Ovary (tissue), 3 donors: ENCODE results near the gene MAB21L3.

Experiments
- CTCF ChIP-seq, 3 donors: fragments of 450-650 bp in 2 of 3; fragments of 200-600 bp in 1 of 3; IDR thresholded peaks; one replicate each; pipeline versions ENCODE4 v1.5.1 to v1.8.0; 2016 to 2022; ENCODE audit warnings: antibody characterized with exemption in 3 of 3, mild to moderate bottlenecking in 1 of 3
- EP300 ChIP-seq: sonication (generic); formaldehyde crosslinking; IDR thresholded peaks from one replicate; pipeline ENCODE4 v1.6.1; 2017; ENCODE audit warnings: antibody characterized with exemption
- POLR2A ChIP-seq: fragments of 450-650 bp; IDR thresholded peaks from one replicate; pipeline ENCODE4 v1.6.1; 2017; ENCODE audit warnings: antibody characterized with exemption, mild to moderate bottlenecking, moderate library complexity
- donor health status: DM: no; HTN: no; CAD: no.

GRCh38 chr1:116096013-116096618 is 15.1 kb upstream of the MAB21L3 start:
- TF ChIP-seq CTCF (IDR thresholded peaks at IDR 0.05) (no peak), POLR2A (no peak), EP300 (no peak)
